CD4-positive, alpha-beta T cell treated with Interferon alpha-2 for 1 hour (primary cell): Measurements from ENCODE around the gene BABAM2.
A peak's percentile ranks its signal among the peaks of the same experiment; 100 is the strongest.
"Not testable (repeated sequence)": the region's sequence is repeated elsewhere in the genome, so short reads cannot be mapped to it uniquely, and the experiment has no call there.

Source experiments
- DNase-seq, 2 donors: peaks; one replicate each; pipeline ENCODE4 v3.0.0-alpha.2; 2020 to 2022

Gene BABAM2

DNA sequence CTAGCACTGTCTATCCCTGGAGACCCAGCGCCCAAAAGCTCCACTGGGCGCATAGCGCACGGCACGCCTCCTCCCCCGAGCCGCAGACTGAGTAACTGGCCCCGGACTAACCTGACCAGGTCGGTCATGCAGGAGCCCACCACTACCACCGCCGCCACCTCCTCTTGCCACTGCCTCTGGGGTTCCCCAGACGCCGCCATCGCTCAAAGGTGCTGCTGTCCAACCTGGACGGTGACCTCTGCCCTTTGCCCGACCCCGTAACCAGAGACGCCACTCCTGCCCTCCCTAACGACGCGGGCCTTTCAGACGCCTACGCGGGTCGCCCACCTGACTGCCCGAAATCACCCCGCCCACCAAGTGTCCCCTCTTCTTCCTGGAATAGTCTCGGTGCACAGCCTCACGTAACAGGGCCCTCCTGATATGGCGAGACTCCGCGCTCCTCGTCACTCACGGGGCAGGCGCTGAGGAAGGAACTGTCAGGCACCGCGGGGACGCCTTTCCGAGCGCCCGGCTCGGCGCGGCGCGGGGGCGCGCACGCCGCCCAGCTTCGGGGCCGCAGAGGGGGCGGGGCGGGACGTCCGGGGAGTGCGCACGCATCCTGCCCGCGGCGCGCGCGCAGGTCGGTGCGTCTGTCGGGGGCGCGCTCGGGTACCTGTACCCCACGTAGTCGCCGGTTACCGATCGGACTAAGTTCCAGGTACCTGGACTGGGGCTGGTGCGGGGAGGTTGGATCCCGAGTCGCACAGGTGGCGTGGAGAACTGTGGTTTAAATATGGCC, at the start of gene BABAM2, which contains the start of gene RBKS:
TSS of gene BABAM2 (plus strand) at position 584 of the 778 bp plus-strand sequence. CDS start 3,828 bp downstream, outside the sequence.
TSS of gene RBKS (minus strand) at position 242 of the 778 bp plus-strand sequence. CDS start at position 200, 42 bp downstream.
- DNase-seq: peak; percentile 94 to 95

- DNase-seq: no peak
Measured at GRCh38 chr2:27842894-27843293, 47.6 kb upstream of the BABAM2 start.

DNA sequence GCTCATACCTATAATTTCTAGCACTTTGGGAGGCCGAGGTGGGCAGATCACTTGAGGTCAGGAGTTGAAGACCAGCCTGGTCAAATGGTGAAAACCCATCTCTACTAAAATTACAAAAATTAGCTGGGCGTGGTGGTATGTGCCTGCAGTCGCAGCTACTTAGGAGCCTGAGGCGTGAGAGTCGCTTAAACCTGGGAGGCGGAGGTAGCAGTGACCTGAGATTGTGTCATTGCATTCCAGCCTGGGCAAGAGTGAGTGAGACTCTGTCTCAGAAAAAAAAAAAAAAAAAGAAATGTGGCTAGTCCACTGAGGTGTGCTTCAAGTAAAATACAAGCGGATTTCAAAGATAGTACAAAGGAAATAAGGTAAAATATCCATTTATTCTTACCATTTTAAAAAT, 46.5 kb upstream of the BABAM2 start:
- no peak for DNase-seq

DNA sequence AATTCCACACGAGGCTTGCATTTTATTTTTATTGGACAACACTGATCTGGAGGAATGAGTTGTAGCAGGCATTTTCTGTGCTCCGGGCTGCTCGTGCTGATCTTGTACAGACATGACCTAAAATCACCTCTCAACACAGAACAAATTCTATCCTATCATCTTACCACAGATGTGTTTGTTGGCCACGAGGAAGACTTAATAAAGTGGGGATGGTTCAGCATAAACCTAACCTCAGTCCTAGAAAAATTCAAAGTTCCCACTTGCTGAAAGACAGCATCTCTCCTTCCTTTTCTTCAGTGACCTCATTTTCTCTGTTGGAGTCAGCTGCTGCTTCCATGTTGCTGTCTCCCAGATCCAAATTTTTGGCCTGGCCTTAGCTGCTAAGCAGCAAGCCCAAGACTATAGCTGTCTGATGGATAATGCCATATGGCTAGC, 45.7 kb upstream of the BABAM2 start:
- DNase-seq: no peak

GRCh38 chr2:27847333-27847732, 43.2 kb upstream of the BABAM2 start:
- DNase-seq: no peak

GRCh38 chr2:27849558-27850205, 40.8 kb upstream of the BABAM2 start:
- no peak for DNase-seq

GRCh38 chr2:27852691-27853090, 37.8 kb upstream of the BABAM2 start:
- no peak for DNase-seq

DNA sequence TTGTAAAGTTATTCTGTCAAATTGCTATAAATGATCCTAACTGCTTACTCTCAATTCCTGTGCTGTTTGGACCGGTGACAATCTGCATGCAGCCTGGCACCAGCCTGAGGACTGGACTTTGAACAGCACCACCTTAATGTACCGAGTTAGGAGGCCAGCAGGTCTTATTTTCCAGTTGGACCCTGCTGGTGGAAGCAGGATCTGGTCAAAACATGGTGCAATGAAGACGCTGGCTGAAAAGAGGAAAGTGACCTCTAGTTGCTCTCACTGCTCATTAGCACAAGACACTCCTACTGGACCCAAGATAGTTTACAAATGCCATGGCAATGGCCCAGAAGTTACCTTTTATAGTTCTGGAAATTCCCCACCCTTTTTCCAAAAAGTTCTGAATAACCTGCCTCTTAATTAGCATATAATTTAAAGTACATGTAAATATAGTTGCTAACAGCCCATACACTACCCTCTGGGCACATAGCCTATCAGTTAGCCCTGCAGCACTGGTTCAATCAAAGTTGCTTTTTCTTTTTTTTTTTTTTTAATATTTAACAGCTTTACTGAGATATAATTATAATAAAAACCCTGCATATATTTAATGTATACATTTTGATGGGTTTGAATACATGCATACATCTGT, 36.2 kb upstream of the BABAM2 start:
- DNase-seq: peak in 1 of 2 donors; percentile 10

- DNase-seq: no peak
Measured at GRCh38 chr2:27855476-27855875, 35.1 kb upstream of the BABAM2 start.

GRCh38 chr2:27856386-27856785, 34.1 kb upstream of the BABAM2 start:
- DNase-seq: no peak

GRCh38 chr2:27856956-27857355, 33.6 kb upstream of the BABAM2 start:
- no peak for DNase-seq

- no peak for DNase-seq
Measured at GRCh38 chr2:27857417-27858172, 32.9 kb upstream of the BABAM2 start.

DNA sequence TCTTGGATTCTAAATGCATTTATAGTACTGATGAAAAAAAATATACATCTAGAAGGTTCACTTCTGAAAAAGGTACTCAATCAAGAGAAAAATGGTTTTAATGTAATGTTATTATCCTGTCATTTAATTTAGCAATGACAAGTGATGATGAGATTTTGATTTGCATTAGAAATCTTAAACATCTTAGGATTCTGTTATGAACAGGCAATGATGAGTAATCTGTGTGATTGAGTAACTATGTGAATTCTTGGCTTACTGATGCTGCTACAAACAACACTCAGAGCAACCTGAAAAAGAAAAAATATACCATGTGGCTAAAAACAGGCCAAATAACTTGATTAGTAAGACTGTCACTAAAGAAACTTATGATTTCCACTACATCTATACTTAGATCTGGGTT, 30.4 kb upstream of the BABAM2 start:
- DNase-seq: no peak

DNA sequence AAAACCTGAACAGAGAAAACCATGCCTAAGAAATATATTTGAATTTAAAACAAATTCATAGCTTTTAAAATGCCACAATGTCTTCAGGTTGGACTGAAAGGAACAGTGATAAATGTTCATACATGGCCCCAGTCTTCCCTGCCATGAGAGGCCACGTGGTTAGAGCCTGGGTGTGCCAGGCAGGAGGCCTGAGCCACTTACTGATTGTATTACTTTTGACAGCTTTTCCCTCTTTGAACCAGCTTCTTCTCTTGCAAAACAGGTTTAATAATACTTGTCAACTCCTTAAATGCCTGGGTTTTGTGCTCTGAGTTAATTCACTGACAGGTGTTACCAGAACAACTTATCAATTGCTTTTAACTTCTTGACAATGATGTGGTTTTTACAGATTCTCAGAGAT, 27.4 kb upstream of the BABAM2 start:
- DNase-seq: no peak

- not testable (repeated sequence) for DNase-seq
Measured at GRCh38 chr2:27863955-27864354, 26.6 kb upstream of the BABAM2 start.

DNA sequence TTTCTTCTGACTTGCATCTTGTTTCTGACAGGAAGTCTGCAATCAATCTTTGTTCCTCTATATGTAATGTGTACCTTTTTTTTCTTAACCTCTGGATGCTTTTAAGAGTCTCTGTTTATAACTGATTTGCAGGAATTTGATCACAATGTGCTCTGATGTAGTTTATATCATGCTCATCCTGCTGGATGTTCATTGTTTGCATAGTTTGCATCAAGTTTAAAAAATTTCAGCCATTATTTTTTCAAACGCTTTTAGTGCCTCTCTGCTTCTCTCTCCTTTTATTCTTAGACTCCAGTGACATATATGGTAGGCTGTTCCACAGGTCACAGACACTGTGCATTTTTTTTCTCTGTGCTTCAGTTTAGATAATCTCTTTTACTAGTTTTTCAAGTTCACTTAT, 24.3 kb upstream of the BABAM2 start:
- DNase-seq: no peak

- no peak for DNase-seq
Measured at GRCh38 chr2:27869763-27870162, 20.8 kb upstream of the BABAM2 start.

- DNase-seq: no peak
Measured at GRCh38 chr2:27870724-27871123, 19.8 kb upstream of the BABAM2 start.

GRCh38 chr2:27871802-27872201, 18.7 kb upstream of the BABAM2 start:
- DNase-seq: no peak

DNA sequence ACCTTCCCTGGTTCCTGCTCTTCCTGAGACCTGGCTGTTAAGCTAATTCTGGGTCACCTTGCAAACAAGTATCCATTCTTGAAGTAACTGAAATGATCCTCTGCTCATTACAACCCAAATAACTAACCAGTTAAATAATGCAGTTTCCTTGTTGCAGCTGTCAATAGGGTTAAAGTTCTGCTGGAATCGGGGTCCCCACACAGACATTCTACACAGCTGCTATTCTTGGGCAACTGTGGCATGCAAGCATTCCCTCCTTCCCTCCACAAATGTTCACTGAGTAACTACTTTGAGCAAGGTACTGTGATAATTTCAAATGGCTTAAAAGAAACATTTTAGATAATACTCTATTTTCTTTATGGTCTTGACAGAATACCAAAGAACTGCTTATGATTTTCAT, 17.4 kb upstream of the BABAM2 start:
- no peak for DNase-seq

DNA sequence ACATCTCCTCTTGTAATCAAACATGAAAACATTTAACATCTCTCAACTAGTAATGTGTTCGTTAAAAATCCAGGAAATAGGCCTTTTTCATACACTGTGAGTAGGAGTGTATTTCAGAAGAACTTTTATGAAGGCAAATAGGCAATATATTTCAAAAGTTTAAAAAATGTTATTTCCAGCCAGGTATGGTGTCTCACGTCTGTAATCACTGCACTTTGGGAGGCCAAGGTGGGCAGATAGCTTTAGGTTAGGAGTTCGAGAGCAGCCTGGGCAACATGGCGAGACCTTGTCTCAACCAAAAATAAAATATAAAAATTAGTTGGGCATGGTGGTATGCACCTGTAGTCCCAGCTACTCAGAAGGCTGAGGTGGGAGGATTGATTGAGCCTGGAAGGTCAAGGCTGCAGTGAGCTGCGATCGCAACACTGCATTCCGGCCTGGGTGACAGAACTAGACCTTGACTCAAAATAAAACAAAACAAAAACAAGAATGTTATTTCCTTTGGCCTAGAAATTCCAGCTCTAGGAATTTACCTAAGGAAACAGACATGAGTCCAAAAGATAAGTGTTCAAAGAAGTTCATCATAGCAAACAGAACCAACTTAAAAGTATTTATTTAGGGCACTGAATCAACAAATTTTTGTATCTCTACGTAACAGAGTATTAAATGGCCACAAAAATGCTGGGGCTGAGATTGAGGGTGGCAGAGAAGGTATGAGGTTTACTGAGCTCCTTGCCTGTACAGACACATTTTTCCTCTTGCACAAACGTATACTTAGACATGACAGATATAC, 15.2 kb upstream of the BABAM2 start:
- DNase-seq: no peak

- DNase-seq: no peak
Measured at GRCh38 chr2:27878825-27879224, 11.7 kb upstream of the BABAM2 start.
